ENCODE data around the gene WDFY4.

DNA sequence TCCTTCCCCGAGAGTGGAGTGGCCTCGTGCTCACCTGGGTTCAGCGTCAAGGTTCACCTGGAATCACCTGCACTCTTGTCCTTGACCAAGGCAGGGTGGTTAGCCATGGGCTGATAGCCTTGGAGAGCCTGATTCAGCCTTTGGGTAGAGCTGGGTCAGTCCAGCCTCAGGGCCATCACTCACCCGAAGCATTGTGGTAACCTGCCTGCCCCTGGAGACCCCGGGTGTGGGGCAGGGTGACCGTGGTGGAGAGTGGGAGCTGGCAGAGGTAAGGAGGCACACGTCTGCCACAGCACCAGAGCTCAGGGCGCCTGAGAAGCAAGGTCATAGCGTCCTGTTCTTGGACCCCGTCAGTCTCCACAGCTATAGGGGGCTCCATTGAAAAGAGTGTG lies 27.8 kb upstream of the WDFY4 start:
- TF ChIP-seq, protein P1, sequence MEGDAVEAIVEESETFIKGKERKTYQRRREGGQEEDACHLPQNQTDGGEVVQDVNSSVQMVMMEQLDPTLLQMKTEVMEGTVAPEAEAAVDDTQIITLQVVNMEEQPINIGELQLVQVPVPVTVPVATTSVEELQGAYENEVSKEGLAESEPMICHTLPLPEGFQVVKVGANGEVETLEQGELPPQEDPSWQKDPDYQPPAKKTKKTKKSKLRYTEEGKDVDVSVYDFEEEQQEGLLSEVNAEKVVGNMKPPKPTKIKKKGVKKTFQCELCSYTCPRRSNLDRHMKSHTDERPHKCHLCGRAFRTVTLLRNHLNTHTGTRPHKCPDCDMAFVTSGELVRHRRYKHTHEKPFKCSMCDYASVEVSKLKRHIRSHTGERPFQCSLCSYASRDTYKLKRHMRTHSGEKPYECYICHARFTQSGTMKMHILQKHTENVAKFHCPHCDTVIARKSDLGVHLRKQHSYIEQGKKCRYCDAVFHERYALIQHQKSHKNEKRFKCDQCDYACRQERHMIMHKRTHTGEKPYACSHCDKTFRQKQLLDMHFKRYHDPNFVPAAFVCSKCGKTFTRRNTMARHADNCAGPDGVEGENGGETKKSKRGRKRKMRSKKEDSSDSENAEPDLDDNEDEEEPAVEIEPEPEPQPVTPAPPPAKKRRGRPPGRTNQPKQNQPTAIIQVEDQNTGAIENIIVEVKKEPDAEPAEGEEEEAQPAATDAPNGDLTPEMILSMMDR (IDR thresholded peaks at IDR 0.05; ENCODE audit: insufficient read depth, low read depth, low read length) = no peak
- TF ChIP-seq EZH2 (IDR thresholded peaks at IDR 0.05; ENCODE audit: insufficient read depth, low read length) = no peak

Data from astrocyte (in vitro differentiated cells and primary cell).